NT2/D1 (cell line): ENCODE results near the gene ADAMTS5.

Experiments used
- SUZ12 ChIP-seq: IDR thresholded peaks from 2 replicates; pipeline ENCODE4 v1.6.1; 2011; ENCODE audit not compliant: insufficient read length, insufficient read depth; ENCODE audit errors: extremely low read depth
- YY1 ChIP-seq: IDR thresholded peaks from 2 replicates; pipeline ENCODE4 v1.6.1; 2011; ENCODE audit not compliant: insufficient read length, insufficient read depth
- ZNF274 ChIP-seq: IDR thresholded peaks from 2 replicates; pipeline ENCODE4 v1.6.1; 2011; ENCODE audit warnings: mild to moderate bottlenecking, low read depth, low read length

DNA sequence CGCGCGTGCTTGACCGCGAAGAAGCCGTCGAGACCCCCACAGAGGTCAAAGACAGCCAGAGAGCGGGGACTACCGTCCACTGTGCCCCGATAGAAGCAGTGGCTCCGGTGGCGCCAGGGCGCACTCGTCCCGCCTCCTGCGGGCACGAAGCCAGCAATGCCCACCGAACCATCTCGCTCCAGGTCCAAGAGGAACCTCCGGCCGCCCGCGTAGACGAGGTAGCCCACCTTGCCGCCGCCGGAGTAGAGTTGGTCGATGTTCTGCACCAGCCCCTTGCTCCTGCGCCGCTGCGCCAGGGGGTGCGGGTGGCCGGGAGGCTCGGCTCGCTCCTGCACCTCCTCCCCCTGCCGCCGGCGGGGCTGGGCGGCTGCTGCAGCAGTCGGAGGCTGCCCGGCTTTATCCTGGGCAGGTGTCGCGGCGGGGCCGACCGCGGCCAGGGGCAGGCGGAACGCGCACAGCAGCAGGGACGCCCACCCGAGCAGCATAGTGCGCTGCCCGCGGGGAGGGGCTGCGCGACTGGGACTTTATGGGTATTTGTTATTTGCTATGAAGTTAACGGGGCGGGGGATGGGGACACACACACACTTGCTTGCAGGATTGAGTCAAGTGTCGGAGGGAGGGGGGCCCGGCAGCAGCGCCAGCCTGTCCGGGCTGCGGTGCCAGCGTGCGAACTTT is 844 bp downstream of the ADAMTS5 start:
- TF ChIP-seq ZNF274 (no peak), SUZ12 (peak; percentile 65), YY1 (no peak)
